HG02885 (cell line): ENCODE data around the gene IMPA2.
"Not testable (repeated sequence)": the region's sequence is repeated elsewhere in the genome, so short reads cannot be mapped to it uniquely, and the experiment has no call there.

Source experiments
- ATAC-seq: cut with Tn5 transposase; IDR thresholded peaks from one replicate; pipeline ENCODE4 v1.9.1; 2021; ENCODE audit warnings: mild to moderate bottlenecking; ENCODE audit not compliant: unreplicated experiment, poor library complexity

IMPA2 gene

GRCh38 chr18:11960743-11961380 is 20.4 kb upstream of the IMPA2 start:
- ATAC-seq = no peak

- ATAC-seq = no peak
These were observed 18.7 kb upstream of the IMPA2 start for GRCh38 chr18:11962597-11962996.

DNA sequence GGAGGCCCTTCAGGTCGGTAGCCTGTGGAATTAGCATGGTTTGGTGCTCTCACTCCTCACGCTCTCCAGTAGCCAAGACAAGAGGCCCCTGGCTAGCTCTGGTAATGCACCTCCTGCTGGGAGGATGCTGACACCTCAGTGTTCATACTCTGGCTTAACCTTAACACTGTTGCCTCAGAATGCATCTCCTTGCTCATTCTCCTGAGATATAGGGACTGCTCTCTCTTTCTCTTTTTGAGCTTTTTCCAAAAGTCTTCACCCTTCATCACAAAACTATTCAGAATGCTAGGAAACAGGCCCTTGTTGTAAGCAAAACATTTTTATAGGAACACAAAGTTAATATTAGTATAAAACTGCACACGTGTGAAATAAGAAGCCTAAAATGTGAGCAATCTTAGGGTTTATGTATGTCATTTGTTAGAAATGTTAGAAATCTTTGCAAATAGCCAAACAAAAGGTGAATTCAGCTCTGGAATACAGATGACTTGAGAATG is 17.3 kb upstream of the IMPA2 start:
- no peak for ATAC-seq

GRCh38 chr18:11969904-11970835 is 11.1 kb upstream of the IMPA2 start:
- no peak for ATAC-seq

- ATAC-seq = not testable (repeated sequence)
These were observed 10.5 kb upstream of the IMPA2 start for GRCh38 chr18:11970836-11971226.

GRCh38 chr18:11972371-11973174 is 8.7 kb upstream of the IMPA2 start:
- no peak for ATAC-seq

DNA sequence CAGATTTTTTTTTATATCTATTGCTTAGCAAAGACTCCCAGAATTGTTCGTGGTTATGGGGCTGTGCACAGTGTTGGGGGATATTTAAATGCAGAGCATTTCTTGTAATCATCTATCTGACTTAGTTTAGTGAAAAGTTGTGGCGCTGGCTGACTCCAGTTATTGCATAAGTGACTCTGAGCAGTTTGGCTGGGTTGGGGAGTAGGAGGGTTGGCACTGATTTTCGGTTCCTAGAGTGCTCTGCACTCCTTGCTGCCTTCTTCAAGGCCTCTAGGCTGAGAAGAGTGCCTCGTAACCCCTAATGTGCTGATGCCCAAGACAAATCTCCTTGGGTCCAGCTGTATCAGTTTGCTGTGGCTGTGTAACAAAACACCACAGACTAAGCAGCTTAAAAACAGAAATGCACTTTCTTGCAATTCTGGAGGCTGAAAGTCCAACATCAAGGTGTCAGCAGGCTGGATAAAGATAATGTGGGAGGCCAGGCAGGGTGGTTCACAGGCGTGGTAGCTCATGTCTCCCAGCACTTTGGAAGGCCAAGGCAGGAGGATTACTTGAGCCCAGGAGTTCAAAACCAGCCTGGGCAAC is 6.5 kb upstream of the IMPA2 start:
- no peak for ATAC-seq

GRCh38 chr18:11975723-11976122 is 5.6 kb upstream of the IMPA2 start:
- no peak for ATAC-seq

DNA sequence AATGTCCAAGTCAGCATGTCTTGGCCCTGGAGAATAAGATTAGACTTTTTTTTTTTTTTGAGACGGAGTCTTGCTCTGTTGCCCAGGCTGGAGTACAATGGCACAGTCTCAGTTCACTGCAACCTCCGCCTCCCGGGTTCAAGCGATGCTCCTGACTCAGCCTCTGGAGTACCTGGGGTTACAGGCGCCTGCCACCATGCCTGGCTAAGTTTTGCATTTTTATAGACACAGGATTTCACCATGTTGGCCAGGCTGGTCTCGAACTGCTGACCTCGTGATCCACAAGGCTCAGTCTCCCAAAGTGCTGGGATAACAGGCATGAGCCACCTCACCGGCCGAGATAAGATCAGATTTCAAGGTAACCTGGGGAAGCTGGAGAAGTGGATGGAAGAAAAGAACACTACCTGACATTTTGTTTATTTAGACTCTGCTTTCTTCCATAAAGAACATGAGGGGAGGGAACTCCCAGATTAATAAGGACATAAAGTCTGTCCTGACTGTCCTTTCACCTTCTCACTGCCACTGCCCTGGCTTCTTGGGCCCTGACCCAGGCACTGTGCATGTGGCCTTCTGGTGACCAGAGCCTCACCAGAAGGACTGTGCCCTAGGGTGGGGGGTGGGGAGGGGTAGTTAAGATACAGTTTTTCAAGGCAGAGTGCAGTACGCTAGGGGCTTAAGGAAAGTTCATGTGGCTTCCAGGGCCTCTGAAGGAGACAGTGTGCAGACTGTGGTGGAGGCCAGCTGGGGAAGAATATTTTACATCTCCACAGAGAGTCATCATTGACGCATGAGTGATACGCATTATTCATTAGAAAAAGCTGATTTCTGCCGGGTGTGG is 4.8 kb upstream of the IMPA2 start:
- ATAC-seq = no peak

GRCh38 chr18:11977153-11977466 is 4.2 kb upstream of the IMPA2 start:
- no peak for ATAC-seq

DNA sequence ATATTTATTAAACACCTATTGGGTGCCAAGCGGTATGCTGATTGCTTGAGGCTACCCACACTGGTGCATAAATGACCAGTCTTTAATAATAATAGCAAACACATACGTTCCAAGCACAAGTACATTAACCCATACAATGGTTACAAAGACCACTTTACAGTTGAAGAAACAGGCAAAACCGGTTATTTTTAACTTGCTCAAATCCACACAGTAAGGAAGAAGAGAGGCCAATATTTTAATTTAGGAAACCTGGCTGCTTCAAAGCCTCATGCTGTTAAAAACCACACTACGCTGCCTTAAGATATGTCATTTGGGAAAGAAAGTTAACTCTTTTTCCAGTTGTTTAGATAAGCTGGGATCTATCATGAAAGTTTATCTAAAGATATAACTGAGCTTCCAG is 2.4 kb upstream of the IMPA2 start:
- ATAC-seq = no peak

- ATAC-seq = no peak
These were observed 1.2 kb upstream of the IMPA2 start for GRCh38 chr18:11980163-11980493.

- ATAC-seq = peak; percentile 88
These were observed 664 bp upstream of the IMPA2 start for GRCh38 chr18:11980494-11981191.

DNA sequence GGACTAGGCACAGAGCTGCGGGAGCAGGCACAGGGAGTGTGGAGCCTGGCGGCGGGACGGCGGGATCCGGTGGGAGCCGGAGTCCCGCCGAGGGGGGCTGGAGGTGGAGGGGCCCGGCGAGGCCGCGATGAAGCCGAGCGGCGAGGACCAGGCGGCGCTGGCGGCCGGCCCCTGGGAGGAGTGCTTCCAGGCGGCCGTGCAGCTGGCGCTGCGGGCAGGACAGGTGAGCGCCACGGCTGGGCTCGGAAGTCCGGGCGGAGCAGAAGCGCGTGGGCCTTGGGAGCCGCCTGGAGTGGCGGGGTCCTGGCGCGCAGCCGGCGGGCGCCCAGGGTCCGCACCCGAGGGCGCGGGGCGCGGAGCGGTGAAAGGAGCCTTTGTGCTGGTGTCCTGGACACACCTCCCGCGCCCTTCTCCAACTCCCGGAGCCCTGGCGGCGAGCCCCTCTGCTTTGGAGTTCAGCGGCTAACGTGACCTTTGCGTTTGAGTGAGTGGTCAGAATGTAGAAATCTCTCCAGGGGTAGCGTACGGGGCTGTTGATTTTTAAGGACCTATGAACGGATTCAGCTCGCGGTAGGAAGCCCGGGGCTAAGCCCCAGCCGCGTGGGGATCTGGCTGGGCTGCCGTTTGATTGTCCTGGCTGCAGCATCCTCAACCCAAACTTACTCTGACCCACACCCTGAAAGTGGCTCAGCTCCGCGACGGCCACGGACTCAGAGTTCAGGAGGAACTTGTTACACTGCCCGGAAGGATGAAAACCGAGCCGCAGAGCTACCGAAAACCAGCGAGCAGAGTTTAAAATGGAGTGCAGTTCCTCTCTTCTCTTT is 448 bp downstream of the IMPA2 start:
- peak; percentile 24 for ATAC-seq

DNA sequence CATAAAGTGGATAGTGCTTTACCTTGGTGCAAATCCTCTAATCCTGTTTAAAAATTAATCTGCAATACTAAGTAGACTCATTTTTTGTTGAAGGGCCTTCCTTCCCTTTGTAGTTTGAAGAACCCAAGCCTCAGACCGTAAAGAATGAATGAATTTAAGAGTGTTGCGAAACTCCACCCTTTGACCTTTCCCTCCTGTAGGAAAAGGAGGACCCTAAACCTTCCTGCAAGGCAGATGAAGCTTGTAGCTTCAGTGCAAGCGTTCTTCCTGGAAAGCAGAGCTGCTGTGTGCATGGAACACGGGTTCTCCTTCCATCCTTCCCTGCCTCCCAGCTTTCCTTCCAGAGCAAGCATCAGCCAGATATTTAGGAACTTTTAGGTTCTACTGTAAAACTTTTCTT is 1.7 kb downstream of the IMPA2 start:
- no peak for ATAC-seq

GRCh38 chr18:11983592-11983991 is 2.3 kb downstream of the IMPA2 start:
- no peak for ATAC-seq

DNA sequence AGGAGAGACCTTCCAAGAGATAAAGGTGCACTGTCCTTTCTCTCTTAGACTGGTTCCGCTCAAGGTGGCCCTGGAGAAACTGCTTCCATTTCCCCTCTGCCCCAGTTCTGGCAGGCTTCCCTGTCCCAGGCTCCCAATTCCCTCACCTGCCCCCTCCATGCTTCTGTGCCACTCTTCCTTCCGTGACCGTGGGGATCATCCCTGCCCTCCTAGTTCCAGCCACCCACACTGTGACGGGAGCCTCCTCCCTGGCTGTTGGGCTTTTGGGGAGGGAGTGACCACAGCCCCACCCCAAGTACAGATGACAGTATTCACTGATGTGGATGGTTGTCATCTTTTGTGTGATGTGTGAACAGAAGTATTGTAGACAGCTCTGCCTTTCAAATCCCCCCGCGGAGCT is 2.8 kb downstream of the IMPA2 start:
- no peak for ATAC-seq

- ATAC-seq = no peak
These were observed 4.3 kb downstream of the IMPA2 start for GRCh38 chr18:11985586-11985985.
